HepG2 (cell line): ENCODE measurements around the gene ABHD1. TPM values are rescaled to one million over a fixed set of nuclear protein-coding genes. Genes with fewer than 3 reads are reported as not detected.

Experiments
- CC2D1A ChIP-seq: sonication (generic); formaldehyde crosslinking; IDR thresholded peaks from 2 replicates; pipeline ENCODE4 v1.8.1; 2023; ENCODE audit warnings: mild to moderate bottlenecking, missing genetic modification reagents
- FOXK2 ChIP-seq: fragments of 450-650 bp; IDR thresholded peaks from 2 replicates; pipeline ENCODE4 v1.6.1; 2016
- MZF1 ChIP-seq: sonication (generic); formaldehyde crosslinking; IDR thresholded peaks from 2 replicates; pipeline ENCODE4 v1.8.1; 2023; ENCODE audit warnings: mild to moderate bottlenecking, missing genetic modification reagents, borderline replicate concordance
- NFIC ChIP-seq: IDR thresholded peaks from 2 replicates; pipeline ENCODE4 v1.6.1; 2012; ENCODE audit warnings: mild to moderate bottlenecking, low read length, inconsistent platforms
- SIX4 ChIP-seq: sonication (generic); formaldehyde crosslinking; IDR thresholded peaks from 2 replicates; pipeline ENCODE4 v1.4.0; 2020; ENCODE audit warnings: missing genetic modification reagents
- SP5 ChIP-seq: IDR thresholded peaks from 2 replicates; pipeline ENCODE4 v1.6.1; 2016; ENCODE audit warnings: low read depth, borderline replicate concordance
- ZFP36L1 ChIP-seq: sonication (generic); formaldehyde crosslinking; IDR thresholded peaks from 2 replicates; pipeline ENCODE4 v1.8.0; 2022; ENCODE audit warnings: mild to moderate bottlenecking, missing genetic modification reagents, moderate library complexity
- ZFY ChIP-seq: sonication (generic); formaldehyde crosslinking; IDR thresholded peaks from 2 replicates; pipeline ENCODE4 v1.4.0; 2020; ENCODE audit warnings: missing genetic modification reagents
- ZNF569 ChIP-seq: sonication (generic); formaldehyde crosslinking; IDR thresholded peaks from 2 replicates; pipeline ENCODE4 v1.5.0; 2020; ENCODE audit warnings: mild to moderate bottlenecking, missing genetic modification reagents, moderate library complexity, borderline replicate concordance
- ZNF670 ChIP-seq: sonication (generic); formaldehyde crosslinking; IDR thresholded peaks from 2 replicates; pipeline ENCODE4 v1.8.0; 2022; ENCODE audit warnings: mild to moderate bottlenecking, missing genetic modification reagents, borderline replicate concordance
- ZNF672 ChIP-seq: sonication (generic); formaldehyde crosslinking; IDR thresholded peaks from 2 replicates; pipeline ENCODE4 v1.8.1; 2022; ENCODE audit warnings: missing genetic modification reagents
- ZNF75D ChIP-seq: sonication (generic); formaldehyde crosslinking; IDR thresholded peaks from 2 replicates; pipeline ENCODE4 v1.8.1; 2023; ENCODE audit warnings: missing genetic modification reagents, mild to moderate bottlenecking, borderline replicate concordance
- ZSCAN21 ChIP-seq: sonication (generic); formaldehyde crosslinking; IDR thresholded peaks from 2 replicates; pipeline ENCODE4 v1.8.0; 2022; ENCODE audit warnings: mild to moderate bottlenecking, missing genetic modification reagents, moderate library complexity, borderline replicate concordance
- polyA plus RNA-seq, 8 experiments: library from polyadenylated mRNA; depleted of rRNA in 3 of 8; stranded (reverse) in 7 of 8; unstranded in 1 of 8; fragments of >200 nt; fragmentation: Illumina TruSeq in 4 of 8; extraction: Trizol in 4 of 8; gene quantifications; 2 replicates each; pipeline versions ENCODE4 v1.2.1 to v1.2.3, GENCODE V29; 2011 to 2016; ENCODE audit warnings: low read depth in 4 of 8, missing spikeins in 1 of 8, mixed read lengths in 1 of 8; ENCODE audit not compliant: insufficient read depth in 1 of 8
- total RNA-seq, 5 experiments: library from RNA; depleted of rRNA; stranded (reverse); fragments of >200 nt; fragmentation: Illumina TruSeq; extraction: Trizol; gene quantifications; 2 replicates each; pipeline ENCODE4 v1.2.3, GENCODE V29; 2016; ENCODE audit warnings: low read depth in 1 of 5
- TF ChIP-seq, protein P1 (sequence below): sonication (generic); formaldehyde crosslinking; IDR thresholded peaks from 2 replicates; pipeline ENCODE4 v1.4.0; 2020; ENCODE audit warnings: missing genetic modification reagents
- TF ChIP-seq, protein P2 (sequence below): sonication (generic); formaldehyde crosslinking; IDR thresholded peaks from 2 replicates; pipeline ENCODE4 v1.8.1; 2023; ENCODE audit warnings: mild to moderate bottlenecking, inconsistent platforms, moderate library complexity, missing genetic modification reagents, borderline replicate concordance
- TF ChIP-seq, protein P3 (sequence below): sonication (generic); formaldehyde crosslinking; IDR thresholded peaks from 2 replicates; pipeline ENCODE4 v1.5.0; 2020; ENCODE audit warnings: mild to moderate bottlenecking, missing genetic modification reagents
- TF ChIP-seq, protein P4 (sequence below): sonication (generic); formaldehyde crosslinking; IDR thresholded peaks from 2 replicates; pipeline ENCODE4 v1.9.0; 2021; ENCODE audit warnings: missing genetic modification reagents, mild to moderate bottlenecking, borderline replicate concordance
- TF ChIP-seq, protein P5 (sequence below): sonication (generic); formaldehyde crosslinking; IDR thresholded peaks from 2 replicates; pipeline ENCODE4 v1.4.0; 2020; ENCODE audit warnings: mild to moderate bottlenecking, missing genetic modification reagents, borderline replicate concordance

Gene ABHD1
- total and polyA plus RNA-seq, 2 of the 13 experiments (the other 11 are each of a cell fraction or from before 2014, with no cell fraction given), result 0.04 to 0.81 TPM

DNA sequence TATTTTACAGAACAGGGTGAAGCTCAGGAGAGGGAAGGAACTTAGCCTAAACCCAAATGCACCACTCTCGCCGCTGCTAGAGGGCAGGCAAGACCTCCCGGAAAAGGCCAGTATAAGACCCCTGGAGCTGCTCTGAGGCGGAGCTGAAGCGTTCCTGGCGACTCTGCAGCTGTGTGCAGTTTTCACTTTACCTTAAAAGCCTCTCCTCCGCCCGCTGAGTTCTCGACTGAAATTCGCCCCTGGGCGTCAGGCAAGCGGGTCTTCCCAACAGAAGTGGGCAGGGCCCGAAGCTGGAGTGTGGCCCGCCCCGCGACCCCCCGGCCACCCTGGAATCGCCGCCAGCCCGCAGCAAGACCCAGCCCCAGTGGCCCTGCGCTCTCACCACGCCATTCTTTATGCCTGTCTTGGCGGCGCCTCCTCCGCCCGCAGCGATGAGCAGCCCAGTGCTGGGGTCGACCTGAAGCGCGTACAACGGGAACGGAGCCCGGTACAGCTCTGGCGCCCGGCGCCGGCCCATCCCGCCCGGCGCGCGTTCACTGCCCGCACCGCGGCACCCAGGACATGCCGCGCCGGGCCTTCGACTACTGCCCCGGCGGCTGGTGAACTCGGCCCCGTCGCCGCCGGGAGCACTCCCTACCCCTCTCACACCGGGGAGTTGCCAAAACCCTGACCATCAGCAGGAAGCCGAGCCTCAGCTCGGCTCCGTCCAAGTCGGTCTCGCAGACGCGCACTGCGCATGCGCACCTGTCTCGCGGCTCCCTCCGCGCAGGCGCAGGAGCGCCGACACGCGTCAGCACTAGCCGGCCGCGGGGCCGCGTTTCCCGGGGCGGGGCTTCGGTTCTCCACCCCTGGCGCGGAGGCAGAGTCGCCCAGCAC is 10.5 kb downstream of the ABHD1 start, which contains the start of gene PREB (continued):
- TF ChIP-seq, protein P1, sequence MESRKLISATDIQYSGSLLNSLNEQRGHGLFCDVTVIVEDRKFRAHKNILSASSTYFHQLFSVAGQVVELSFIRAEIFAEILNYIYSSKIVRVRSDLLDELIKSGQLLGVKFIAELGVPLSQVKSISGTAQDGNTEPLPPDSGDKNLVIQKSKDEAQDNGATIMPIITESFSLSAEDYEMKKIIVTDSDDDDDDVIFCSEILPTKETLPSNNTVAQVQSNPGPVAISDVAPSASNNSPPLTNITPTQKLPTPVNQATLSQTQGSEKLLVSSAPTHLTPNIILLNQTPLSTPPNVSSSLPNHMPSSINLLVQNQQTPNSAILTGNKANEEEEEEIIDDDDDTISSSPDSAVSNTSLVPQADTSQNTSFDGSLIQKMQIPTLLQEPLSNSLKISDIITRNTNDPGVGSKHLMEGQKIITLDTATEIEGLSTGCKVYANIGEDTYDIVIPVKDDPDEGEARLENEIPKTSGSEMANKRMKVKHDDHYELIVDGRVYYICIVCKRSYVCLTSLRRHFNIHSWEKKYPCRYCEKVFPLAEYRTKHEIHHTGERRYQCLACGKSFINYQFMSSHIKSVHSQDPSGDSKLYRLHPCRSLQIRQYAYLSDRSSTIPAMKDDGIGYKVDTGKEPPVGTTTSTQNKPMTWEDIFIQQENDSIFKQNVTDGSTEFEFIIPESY (CRISPR knock-in tag), result no peak
- no peak for TF ChIP-seq MZF1 (CRISPR knock-in tag)
- TF ChIP-seq ZSCAN21 (CRISPR knock-in tag), result no peak; the same call in 1 of the 2 replicates
- TF ChIP-seq NFIC, result no peak
- no peak for TF ChIP-seq ZNF670
- TF ChIP-seq, protein P2, sequence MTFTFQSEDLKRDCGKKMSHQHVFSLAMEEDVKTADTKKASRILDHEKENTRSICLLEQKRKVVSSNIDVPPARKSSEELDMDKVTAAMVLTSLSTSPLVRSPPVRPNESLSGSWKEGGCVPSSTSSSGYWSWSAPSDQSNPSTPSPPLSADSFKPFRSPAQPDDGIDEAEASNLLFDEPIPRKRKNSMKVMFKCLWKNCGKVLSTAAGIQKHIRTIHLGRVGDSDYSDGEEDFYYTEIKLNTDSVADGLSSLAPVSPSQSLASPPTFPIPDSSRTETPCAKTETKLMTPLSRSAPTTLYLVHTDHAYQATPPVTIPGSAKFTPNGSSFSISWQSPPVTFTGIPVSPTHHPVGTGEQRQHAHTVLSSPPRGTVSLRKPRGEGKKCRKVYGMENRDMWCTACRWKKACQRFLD (CRISPR knock-in tag), result peak; percentile 81; the same call in 1 of the 2 replicates
- TF ChIP-seq, protein P3, sequence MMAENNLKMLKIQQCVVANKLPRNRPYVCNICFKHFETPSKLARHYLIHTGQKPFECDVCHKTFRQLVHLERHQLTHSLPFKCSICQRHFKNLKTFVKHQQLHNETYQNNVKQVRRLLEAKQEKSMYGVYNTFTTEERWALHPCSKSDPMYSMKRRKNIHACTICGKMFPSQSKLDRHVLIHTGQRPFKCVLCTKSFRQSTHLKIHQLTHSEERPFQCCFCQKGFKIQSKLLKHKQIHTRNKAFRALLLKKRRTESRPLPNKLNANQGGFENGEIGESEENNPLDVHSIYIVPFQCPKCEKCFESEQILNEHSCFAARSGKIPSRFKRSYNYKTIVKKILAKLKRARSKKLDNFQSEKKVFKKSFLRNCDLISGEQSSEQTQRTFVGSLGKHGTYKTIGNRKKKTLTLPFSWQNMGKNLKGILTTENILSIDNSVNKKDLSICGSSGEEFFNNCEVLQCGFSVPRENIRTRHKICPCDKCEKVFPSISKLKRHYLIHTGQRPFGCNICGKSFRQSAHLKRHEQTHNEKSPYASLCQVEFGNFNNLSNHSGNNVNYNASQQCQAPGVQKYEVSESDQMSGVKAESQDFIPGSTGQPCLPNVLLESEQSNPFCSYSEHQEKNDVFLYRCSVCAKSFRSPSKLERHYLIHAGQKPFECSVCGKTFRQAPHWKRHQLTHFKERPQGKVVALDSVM (CRISPR knock-in tag), result no peak
- TF ChIP-seq ZFP36L1, result no peak
- no peak for TF ChIP-seq ZNF672 (CRISPR knock-in tag)
- TF ChIP-seq, protein P4, sequence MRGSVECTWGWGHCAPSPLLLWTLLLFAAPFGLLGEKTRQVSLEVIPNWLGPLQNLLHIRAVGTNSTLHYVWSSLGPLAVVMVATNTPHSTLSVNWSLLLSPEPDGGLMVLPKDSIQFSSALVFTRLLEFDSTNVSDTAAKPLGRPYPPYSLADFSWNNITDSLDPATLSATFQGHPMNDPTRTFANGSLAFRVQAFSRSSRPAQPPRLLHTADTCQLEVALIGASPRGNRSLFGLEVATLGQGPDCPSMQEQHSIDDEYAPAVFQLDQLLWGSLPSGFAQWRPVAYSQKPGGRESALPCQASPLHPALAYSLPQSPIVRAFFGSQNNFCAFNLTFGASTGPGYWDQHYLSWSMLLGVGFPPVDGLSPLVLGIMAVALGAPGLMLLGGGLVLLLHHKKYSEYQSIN, result no peak
- TF ChIP-seq SP5 (CRISPR knock-in tag), result no peak
- peak; percentile 83; the same call in 1 of the 2 replicates for TF ChIP-seq ZFY (CRISPR knock-in tag)
- no peak for TF ChIP-seq CC2D1A
- no peak for TF ChIP-seq SIX4
- peak; percentile 16; the same call in 1 of the 2 replicates for TF ChIP-seq ZNF75D (CRISPR knock-in tag)
- no peak for TF ChIP-seq FOXK2
- TF ChIP-seq, protein P5, sequence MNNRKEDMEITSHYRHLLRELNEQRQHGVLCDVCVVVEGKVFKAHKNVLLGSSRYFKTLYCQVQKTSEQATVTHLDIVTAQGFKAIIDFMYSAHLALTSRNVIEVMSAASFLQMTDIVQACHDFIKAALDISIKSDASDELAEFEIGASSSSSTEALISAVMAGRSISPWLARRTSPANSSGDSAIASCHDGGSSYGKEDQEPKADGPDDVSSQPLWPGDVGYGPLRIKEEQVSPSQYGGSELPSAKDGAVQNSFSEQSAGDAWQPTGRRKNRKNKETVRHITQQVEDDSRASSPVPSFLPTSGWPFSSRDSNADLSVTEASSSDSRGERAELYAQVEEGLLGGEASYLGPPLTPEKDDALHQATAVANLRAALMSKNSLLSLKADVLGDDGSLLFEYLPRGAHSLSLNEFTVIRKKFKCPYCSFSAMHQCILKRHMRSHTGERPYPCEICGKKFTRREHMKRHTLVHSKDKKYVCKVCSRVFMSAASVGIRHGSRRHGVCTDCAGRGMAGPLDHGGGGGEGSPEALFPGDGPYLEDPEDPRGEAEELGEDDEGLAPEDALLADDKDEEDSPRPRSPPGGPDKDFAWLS (CRISPR knock-in tag), result no peak
- peak; percentile 67; the same call in 1 of the 2 replicates for TF ChIP-seq ZNF569 (CRISPR knock-in tag)
